Peyer's patch (tissue), 4 donors: ENCODE data around the gene GTF2H3. TPM values are rescaled to one million over a fixed set of nuclear protein-coding genes. Genes with fewer than 3 reads are reported as not detected.
A peak's percentile ranks its signal among the peaks of the same experiment; 100 is the strongest.

Experiments
- DNase-seq, 3 donors: peaks; one replicate each; pipeline ENCODE4 v3.0.0-alpha.2; 2017 to 2019
- H3K27ac ChIP-seq, 4 donors: fragments of 200-600 bp; sonication (generic); one replicate each; pipeline ENCODE4 v1.5.1; 2016 to 2019
- H3K27me3 ChIP-seq, 2 donors: fragments of 200-600 bp; sonication (generic); one replicate each; pipeline ENCODE4 v1.5.1; 2019
- H3K36me3 ChIP-seq, 3 donors: fragments of 200-600 bp; sonication (generic); one replicate each; pipeline ENCODE4 v1.5.1; 2016 to 2019
- H3K4me1 ChIP-seq, 4 donors: fragments of 200-600 bp; sonication (generic); one replicate each; pipeline ENCODE4 v1.5.1; 2016 to 2019
- H3K4me3 ChIP-seq, 4 donors: fragments of 200-600 bp; sonication (generic); 1 replicate in 3 of 4; 2 replicates in 1 of 4; pipeline ENCODE4 v1.5.1; 2016 to 2019; ENCODE audit warnings: mild to moderate bottlenecking in 1 of 4
- H3K9me3 ChIP-seq, 4 donors: fragments of 200-600 bp; sonication (generic); one replicate each; pipeline ENCODE4 v1.5.1; 2016 to 2019; ENCODE audit warnings: mild to moderate bottlenecking in 1 of 4
- CTCF ChIP-seq, 6 experiments: fragments of 450-650 bp in 4 of 6; fragments of 200-600 bp in 2 of 6; sonication (generic) in 1 of 6; IDR thresholded peaks; one replicate each; pipeline ENCODE4 v1.5.1; 2017 to 2019; ENCODE audit warnings: antibody characterized with exemption in 6 of 6, mild to moderate bottlenecking in 3 of 6, moderate library complexity in 1 of 6
- POLR2A ChIP-seq, 2 donors: fragments of 450-650 bp; IDR thresholded peaks; one replicate each; pipeline ENCODE4 v1.5.1; 2017; ENCODE audit warnings: antibody characterized with exemption in 2 of 2, mild to moderate bottlenecking in 2 of 2, moderate library complexity in 2 of 2
- total RNA-seq, 4 donors: library from RNA; depleted of rRNA; stranded (reverse); fragments of >200 nt; gene quantifications; one replicate each; pipeline ENCODE4 v1.1.0, GENCODE V29; 2016

Gene GTF2H3
- total RNA-seq, 4 donors from 2014 or later, result 11.1 to 25.6 (median 15.5) TPM

GRCh38 chr12:123621619-123622530, 11.8 kb upstream of the GTF2H3 start:
- DNase-seq, result no peak
- Histone ChIP-seq H3K4me1 (no peaks in the 10 kb centered on the region), H3K27me3 (no peaks in the 10 kb centered on the region), H3K9me3 (no peaks in the 10 kb centered on the region), H3K36me3 (peaks cover 0 to 85% (median 0%) of the 10 kb centered on the region in 3 donors), H3K4me3 (no peak overlapping the region), H3K27ac (no peak overlapping the region)
- no peak for TF ChIP-seq CTCF (IDR thresholded peaks at IDR 0.05)
- no peak for TF ChIP-seq POLR2A (IDR thresholded peaks at IDR 0.05)

GRCh38 chr12:123634142-123634561, 523 bp downstream of the GTF2H3 start:
- peak overlapping the region; percentile 70 to 97 (median 72) for H3K4me3 ChIP-seq
- no peak for DNase-seq

GRCh38 chr12:123643911-123644310, 10.3 kb downstream of the GTF2H3 start:
- no peak for DNase-seq
- H3K36me3 ChIP-seq, result peaks cover 0 to 38% (median 0%) of the 10 kb centered on the region in 3 donors
- no peaks in the 10 kb centered on the region for H3K4me1 ChIP-seq
- H3K27ac ChIP-seq, result no peak overlapping the region
- H3K9me3 ChIP-seq, result no peaks in the 10 kb centered on the region
- TF ChIP-seq POLR2A (IDR thresholded peaks at IDR 0.05) (no peak), CTCF (IDR thresholded peaks at IDR 0.05) (no peak)
- no peak overlapping the region for H3K4me3 ChIP-seq
- H3K27me3 ChIP-seq, result no peaks in the 10 kb centered on the region

More at GRCh38 chr12:123634142-123634561, 523 bp downstream of the GTF2H3 start:
- no peaks in the 10 kb centered on the region for H3K27me3 ChIP-seq
- no peaks in the 10 kb centered on the region for H3K9me3 ChIP-seq
- TF ChIP-seq POLR2A (IDR thresholded peaks at IDR 0.05) (no peak), CTCF (IDR thresholded peaks at IDR 0.05) (no peak)
- peaks cover 0 to 28% (median 0%) of the 10 kb centered on the region in 3 donors for H3K36me3 ChIP-seq
- H3K27ac ChIP-seq, result peak overlapping the region; percentile 66 to 77 (median 73)
- peaks cover 0 to 16% (median 5%) of the 10 kb centered on the region in 4 donors for H3K4me1 ChIP-seq

GRCh38 chr12:123645380-123645779, 11.8 kb downstream of the GTF2H3 start:
- Histone ChIP-seq H3K27ac (no peak overlapping the region), H3K27me3 (no peaks in the 10 kb centered on the region), H3K9me3 (no peaks in the 10 kb centered on the region), H3K4me1 (no peaks in the 10 kb centered on the region), H3K4me3 (no peak overlapping the region), H3K36me3 (peaks cover 0 to 40% (median 0%) of the 10 kb centered on the region in 3 donors)
- TF ChIP-seq CTCF (IDR thresholded peaks at IDR 0.05) (no peak), POLR2A (IDR thresholded peaks at IDR 0.05) (no peak)
- no peak for DNase-seq

- no peak for DNase-seq
- TF ChIP-seq POLR2A (IDR thresholded peaks at IDR 0.05) (no peak), CTCF (IDR thresholded peaks at IDR 0.05) (no peak)
- Histone ChIP-seq H3K4me3 (no peak overlapping the region), H3K27ac (no peak overlapping the region), H3K9me3 (no peaks in the 10 kb centered on the region), H3K36me3 (peaks cover 0 to 45% (median 0%) of the 10 kb centered on the region in 3 donors), H3K27me3 (no peaks in the 10 kb centered on the region), H3K4me1 (no peaks in the 10 kb centered on the region)
Measured at GRCh38 chr12:123645878-123646277, 12.2 kb downstream of the GTF2H3 start.
